Glutamatergic neuron (in vitro differentiated cells): ENCODE measurements around the gene CBR1. TPM values are rescaled to one million over a fixed set of nuclear protein-coding genes. Genes with fewer than 3 reads are reported as not detected.

ENCODE experiments used
- DNase-seq: peaks from one replicate; pipeline ENCODE4 v3.0.0; 2022
- H3K27ac Mint-ChIP-seq: one replicate; pipeline ENCODE4 v1.8.0; 2020; ENCODE audit warnings: mild to moderate bottlenecking, mixed read lengths, inconsistent platforms; ENCODE audit not compliant: unreplicated experiment
- H3K27me3 Mint-ChIP-seq: one replicate; pipeline ENCODE4 v1.8.0; 2020; ENCODE audit warnings: mild to moderate bottlenecking, moderate library complexity, mixed read lengths, inconsistent platforms; ENCODE audit not compliant: unreplicated experiment
- H3K36me3 Mint-ChIP-seq: one replicate; pipeline ENCODE4 v1.8.0; 2020; ENCODE audit warnings: mild to moderate bottlenecking, mixed read lengths, inconsistent platforms; ENCODE audit not compliant: unreplicated experiment
- H3K4me1 Mint-ChIP-seq: one replicate; pipeline ENCODE4 v1.8.0; 2020; ENCODE audit warnings: mild to moderate bottlenecking, low read depth, mixed read lengths, inconsistent platforms; ENCODE audit not compliant: unreplicated experiment
- H3K4me3 Mint-ChIP-seq: one replicate; pipeline ENCODE4 v1.8.0; 2020; ENCODE audit warnings: mild to moderate bottlenecking, mixed read lengths, inconsistent platforms; ENCODE audit not compliant: unreplicated experiment
- H3K9me3 Mint-ChIP-seq: one replicate; pipeline ENCODE4 v1.8.0; 2020; ENCODE audit warnings: mild to moderate bottlenecking, moderate library complexity, mixed read lengths, inconsistent platforms; ENCODE audit not compliant: unreplicated experiment
- total RNA-seq: library from RNA; stranded (reverse); fragmentation: NEBNext Ultra II Directional; extraction: Animal tissue kit (Norgen Biotek cat#: 25700); gene quantifications from one replicate; pipeline ENCODE4 v1.2.1, GENCODE V29; 2021; ENCODE audit not compliant: unreplicated experiment
- TF ChIP-seq, protein P1 (sequence below): fragments of 200-600 bp; sonication (generic); IDR thresholded peaks from one replicate; pipeline ENCODE4 v1.5.0; 2021; ENCODE audit not compliant: partially characterized antibody, unreplicated experiment

Gene CBR1
- total RNA-seq, 1 donor from 2014 or later: 18.2 TPM

DNA sequence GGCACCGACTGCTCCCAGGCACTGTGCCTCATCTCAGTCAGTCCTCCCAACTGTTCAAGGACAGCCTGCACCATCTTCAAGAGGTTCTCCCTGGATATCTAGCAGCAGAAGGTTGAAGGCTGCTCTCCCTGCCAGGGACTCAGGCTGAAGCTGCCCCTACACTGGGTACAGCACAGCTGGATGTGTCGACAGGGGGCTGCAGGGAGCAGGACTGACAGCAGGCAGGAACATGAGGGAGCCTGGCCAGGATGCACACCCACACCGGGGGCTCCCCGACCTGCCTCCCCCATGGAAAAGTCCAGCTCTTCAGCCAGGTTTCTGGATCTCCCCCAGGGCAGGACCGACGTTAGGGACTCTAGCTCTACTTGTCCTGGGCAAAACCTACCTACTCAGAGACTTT, 30.0 kb upstream of the CBR1 start:
- no peak overlapping the region for H3K4me3 Mint-ChIP-seq
- TF ChIP-seq, protein P1, sequence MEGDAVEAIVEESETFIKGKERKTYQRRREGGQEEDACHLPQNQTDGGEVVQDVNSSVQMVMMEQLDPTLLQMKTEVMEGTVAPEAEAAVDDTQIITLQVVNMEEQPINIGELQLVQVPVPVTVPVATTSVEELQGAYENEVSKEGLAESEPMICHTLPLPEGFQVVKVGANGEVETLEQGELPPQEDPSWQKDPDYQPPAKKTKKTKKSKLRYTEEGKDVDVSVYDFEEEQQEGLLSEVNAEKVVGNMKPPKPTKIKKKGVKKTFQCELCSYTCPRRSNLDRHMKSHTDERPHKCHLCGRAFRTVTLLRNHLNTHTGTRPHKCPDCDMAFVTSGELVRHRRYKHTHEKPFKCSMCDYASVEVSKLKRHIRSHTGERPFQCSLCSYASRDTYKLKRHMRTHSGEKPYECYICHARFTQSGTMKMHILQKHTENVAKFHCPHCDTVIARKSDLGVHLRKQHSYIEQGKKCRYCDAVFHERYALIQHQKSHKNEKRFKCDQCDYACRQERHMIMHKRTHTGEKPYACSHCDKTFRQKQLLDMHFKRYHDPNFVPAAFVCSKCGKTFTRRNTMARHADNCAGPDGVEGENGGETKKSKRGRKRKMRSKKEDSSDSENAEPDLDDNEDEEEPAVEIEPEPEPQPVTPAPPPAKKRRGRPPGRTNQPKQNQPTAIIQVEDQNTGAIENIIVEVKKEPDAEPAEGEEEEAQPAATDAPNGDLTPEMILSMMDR: no peak
- no peaks in the 10 kb centered on the region for H3K9me3 Mint-ChIP-seq
- H3K4me1 Mint-ChIP-seq: peaks cover 2% of the 10 kb centered on the region
- H3K36me3 Mint-ChIP-seq: no peaks in the 10 kb centered on the region
- no peak for DNase-seq
- peaks cover 2% of the 10 kb centered on the region for H3K27me3 Mint-ChIP-seq
- no peak overlapping the region for H3K27ac Mint-ChIP-seq

DNA sequence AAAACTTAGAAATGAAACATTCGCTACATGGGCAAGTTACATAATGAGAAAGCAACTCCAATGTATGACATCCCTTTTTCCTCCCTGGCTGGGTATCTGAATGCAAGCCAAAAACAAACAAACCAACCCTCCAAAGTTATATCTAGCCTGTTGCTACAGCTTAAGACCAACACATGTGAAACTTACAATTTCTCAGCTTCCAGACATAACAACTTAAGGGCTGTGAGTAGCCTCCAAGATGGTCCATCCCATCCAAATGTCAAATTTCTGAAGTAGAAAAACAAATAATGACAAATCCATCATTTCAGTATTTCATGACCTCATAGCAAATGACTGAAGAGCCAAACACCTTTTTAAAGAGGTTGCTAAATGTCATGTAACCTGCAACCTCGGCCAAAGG, 29.4 kb upstream of the CBR1 start:
- DNase-seq: no peak
- Mint-ChIP-seq H3K9me3 (no peaks in the 10 kb centered on the region), H3K36me3 (no peaks in the 10 kb centered on the region)

GRCh38 chr21:36041910-36042309, 27.9 kb upstream of the CBR1 start:
- H3K27me3 Mint-ChIP-seq: peaks cover 2% of the 10 kb centered on the region
- TF ChIP-seq, protein P1: no peak
- no peak for DNase-seq
- no peaks in the 10 kb centered on the region for H3K36me3 Mint-ChIP-seq
- no peaks in the 10 kb centered on the region for H3K9me3 Mint-ChIP-seq
- H3K27ac Mint-ChIP-seq: no peak overlapping the region
- H3K4me1 Mint-ChIP-seq: no peaks in the 10 kb centered on the region
- no peak overlapping the region for H3K4me3 Mint-ChIP-seq

More for the DNA sequence above, 29.4 kb upstream of the CBR1 start:
- H3K27me3 Mint-ChIP-seq: peaks cover 2% of the 10 kb centered on the region
- H3K4me1 Mint-ChIP-seq: no peaks in the 10 kb centered on the region
- TF ChIP-seq, protein P1: no peak
- no peak overlapping the region for H3K4me3 Mint-ChIP-seq
- H3K27ac Mint-ChIP-seq: no peak overlapping the region

DNA sequence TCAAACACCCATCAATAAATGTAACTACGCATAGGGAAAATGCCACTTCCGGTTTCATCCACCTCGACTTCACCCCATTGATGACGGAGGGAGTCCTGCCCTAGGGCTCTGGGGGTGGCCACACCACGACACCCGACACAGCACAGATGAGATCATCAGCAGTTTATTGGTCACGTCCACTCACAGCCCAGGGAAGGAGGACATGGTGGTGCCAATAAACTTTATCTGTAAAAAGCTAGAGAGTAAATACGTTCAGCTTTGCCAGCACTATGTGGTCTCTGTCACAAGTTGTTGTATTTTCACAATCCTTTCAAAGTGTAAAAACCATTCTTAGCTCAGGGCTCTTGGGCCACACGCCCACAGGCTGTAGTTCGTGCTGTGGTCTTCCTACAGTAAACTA, 25.8 kb upstream of the CBR1 start:
- no peaks in the 10 kb centered on the region for H3K9me3 Mint-ChIP-seq
- no peaks in the 10 kb centered on the region for H3K36me3 Mint-ChIP-seq
- TF ChIP-seq, protein P1: no peak
- DNase-seq: no peak
- H3K27ac Mint-ChIP-seq: no peak overlapping the region
- H3K27me3 Mint-ChIP-seq: no peaks in the 10 kb centered on the region
- H3K4me1 Mint-ChIP-seq: no peaks in the 10 kb centered on the region
- H3K4me3 Mint-ChIP-seq: no peak overlapping the region

DNA sequence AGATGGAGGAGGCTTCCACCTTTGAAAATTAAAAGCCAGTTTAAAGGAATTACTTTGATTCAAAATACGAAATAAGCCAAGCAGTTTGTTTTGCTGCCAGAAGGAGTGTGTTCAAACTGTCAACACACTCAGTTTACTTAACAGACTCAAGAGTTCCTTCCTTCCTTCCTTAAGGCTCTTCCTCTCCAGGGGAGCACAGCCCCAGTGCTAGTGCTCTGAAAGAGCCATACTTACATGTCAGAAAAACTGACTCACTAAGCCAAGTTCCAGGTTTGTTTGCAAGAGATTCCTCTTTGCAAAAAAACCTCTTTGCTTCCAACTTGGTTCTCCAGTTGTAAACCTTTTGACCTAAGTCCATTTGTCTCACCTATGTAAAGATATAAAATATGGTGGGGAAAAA, 23.8 kb upstream of the CBR1 start:
- H3K4me1 Mint-ChIP-seq: no peaks in the 10 kb centered on the region
- no peaks in the 10 kb centered on the region for H3K36me3 Mint-ChIP-seq
- no peaks in the 10 kb centered on the region for H3K27me3 Mint-ChIP-seq

More for the DNA sequence above, 23.8 kb upstream of the CBR1 start:
- no peak overlapping the region for H3K4me3 Mint-ChIP-seq
- TF ChIP-seq, protein P1: no peak
- H3K27ac Mint-ChIP-seq: no peak overlapping the region
- DNase-seq: no peak
- no peaks in the 10 kb centered on the region for H3K9me3 Mint-ChIP-seq
